Activated B cell treated with CpG ODN at 0.5 μM for 24 hours (primary cell): ENCODE data around the gene SDC4. TPM values are rescaled to one million over a fixed set of nuclear protein-coding genes. Genes with fewer than 3 reads are reported as not detected.
A peak's percentile ranks its signal among the peaks of the same experiment; 100 is the strongest.

Experiments
- ATAC-seq: fragments of 200-7000 bp; cut with Tn5 transposase; one replicate; pipeline ENCODE4 v1.10.0; 2021; ENCODE audit warnings: low read depth, mild to moderate bottlenecking, moderate library complexity
- CTCF ChIA-PET: fragments of 350-600 bp; sonication (Branson Sonifier 250); formaldehyde crosslinking; loops from one replicate; lab custom pipeline; 2021; ENCODE audit warnings: antibody characterized with exemption; lab: Charles Lee
- POLR2A ChIA-PET: fragments of 350-600 bp; sonication (Branson Sonifier 250); formaldehyde crosslinking; loops from one replicate; lab custom pipeline; 2021; ENCODE audit warnings: antibody characterized with exemption; lab: Charles Lee
- DNase-seq: peaks from one replicate; pipeline ENCODE4 v3.0.0; 2022
- H3K27ac Mint-ChIP-seq: one replicate; pipeline ENCODE4 v1.8.0; 2020; ENCODE audit warnings: mixed read lengths
- H3K27me3 Mint-ChIP-seq: one replicate; pipeline ENCODE4 v1.8.0; 2021; ENCODE audit warnings: mixed read lengths
- H3K36me3 Mint-ChIP-seq: one replicate; pipeline ENCODE4 v1.8.0; 2021; ENCODE audit warnings: low read depth, mixed read lengths
- H3K4me1 Mint-ChIP-seq: one replicate; pipeline ENCODE4 v1.8.0; 2021; ENCODE audit warnings: mixed read lengths
- H3K4me3 Mint-ChIP-seq: one replicate; pipeline ENCODE4 v1.8.0; 2020; ENCODE audit warnings: mild to moderate bottlenecking, mixed read lengths
- H3K9me3 Mint-ChIP-seq: one replicate; pipeline ENCODE4 v1.8.0; 2020; ENCODE audit warnings: mixed read lengths
- CTCF ChIP-seq: fragments of 200-600 bp; IDR thresholded peaks from one replicate; pipeline ENCODE4 v1.8.0; 2022; ENCODE audit warnings: antibody characterized with exemption, mild to moderate bottlenecking
- intact Hi-C: fragments of 100-400 bp; cut with micrococcal nuclease; formaldehyde crosslinking; loops from one replicate; pipeline ENCODE4 v1.15.1; 2024
- total RNA-seq: library from RNA; stranded (reverse); gene quantifications from 2 replicates; pipeline ENCODE4 v1.2.3, GENCODE V29; 2022

Gene SDC4
- total RNA-seq, 1 donor from 2014 or later = not detected

- peak overlapping the region; percentile 41 for H3K4me3 Mint-ChIP-seq
- no peaks in the 10 kb centered on the region for H3K27me3 Mint-ChIP-seq
- ATAC-seq = no peak
- peak overlapping the region; percentile 86 for H3K27ac Mint-ChIP-seq
- ChIA-PET POLR2A (interaction anchor here (3.0 to 6.1 kb wide), 3 partner anchors 50 to 70 kb away, joined by 29 to 74 read pairs (median 41); partner anchors contain the start of gene PIGT), CTCF (interaction anchor here (0.6 to 22.9 kb wide), 3 partner anchors 68 to 829 kb away, joined by 4 to 534 read pairs (median 9); no protein-coding TSS in a partner anchor)
- intact Hi-C loops = loop anchor here (5.0 to 10.0 kb wide), 3 partner anchors 399 to 988 kb away; partner anchors contain the start of gene STK4
- H3K4me1 Mint-ChIP-seq = peaks cover 86% of the 10 kb centered on the region
- no peak for DNase-seq
- TF ChIP-seq CTCF = no peak
- no peaks in the 10 kb centered on the region for H3K9me3 Mint-ChIP-seq
- peaks cover 56% of the 10 kb centered on the region for H3K36me3 Mint-ChIP-seq
Measured at GRCh38 chr20:45366631-45367030, 18.4 kb upstream of the SDC4 start.

DNA sequence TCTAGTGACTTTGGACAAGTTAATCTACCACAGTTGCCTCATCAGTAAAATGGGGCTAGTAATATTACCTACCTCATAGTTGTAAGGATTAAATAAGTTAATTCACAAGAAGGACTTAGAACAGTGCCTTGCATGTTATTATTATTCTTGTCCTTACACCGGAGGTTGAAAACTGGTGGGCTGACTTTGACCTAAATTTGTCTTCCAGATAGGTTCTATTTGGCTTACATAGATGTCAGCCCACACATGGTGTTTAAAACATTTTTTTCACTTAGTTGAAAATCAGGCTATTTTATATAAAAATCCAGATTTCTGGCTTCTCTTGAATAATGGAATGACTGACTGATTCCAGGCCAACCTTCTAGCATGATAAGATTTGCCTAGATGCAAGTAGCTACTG lies 18.0 kb upstream of the SDC4 start:
- POLR2A ChIA-PET = interaction anchor here (4.4 to 6.1 kb wide), 2 partner anchors 51 to 70 kb away, joined by 41 to 74 read pairs; partner anchors contain the start of gene PIGT
- TF ChIP-seq CTCF = no peak
- CTCF ChIA-PET = interaction anchor here (0.6 to 22.9 kb wide), 2 partner anchors 69 to 829 kb away, joined by 4 to 534 read pairs; no protein-coding TSS in a partner anchor
- H3K9me3 Mint-ChIP-seq = no peaks in the 10 kb centered on the region
- no peaks in the 10 kb centered on the region for H3K27me3 Mint-ChIP-seq
- intact Hi-C loops = loop anchor here (5.0 to 10.0 kb wide), 3 partner anchors 399 to 989 kb away; partner anchors contain the start of gene STK4
- H3K27ac Mint-ChIP-seq = no peak overlapping the region
- H3K4me3 Mint-ChIP-seq = no peak overlapping the region
- H3K36me3 Mint-ChIP-seq = peaks cover 54% of the 10 kb centered on the region
- DNase-seq = no peak
- ATAC-seq = no peak
- peaks cover 82% of the 10 kb centered on the region for H3K4me1 Mint-ChIP-seq

DNA sequence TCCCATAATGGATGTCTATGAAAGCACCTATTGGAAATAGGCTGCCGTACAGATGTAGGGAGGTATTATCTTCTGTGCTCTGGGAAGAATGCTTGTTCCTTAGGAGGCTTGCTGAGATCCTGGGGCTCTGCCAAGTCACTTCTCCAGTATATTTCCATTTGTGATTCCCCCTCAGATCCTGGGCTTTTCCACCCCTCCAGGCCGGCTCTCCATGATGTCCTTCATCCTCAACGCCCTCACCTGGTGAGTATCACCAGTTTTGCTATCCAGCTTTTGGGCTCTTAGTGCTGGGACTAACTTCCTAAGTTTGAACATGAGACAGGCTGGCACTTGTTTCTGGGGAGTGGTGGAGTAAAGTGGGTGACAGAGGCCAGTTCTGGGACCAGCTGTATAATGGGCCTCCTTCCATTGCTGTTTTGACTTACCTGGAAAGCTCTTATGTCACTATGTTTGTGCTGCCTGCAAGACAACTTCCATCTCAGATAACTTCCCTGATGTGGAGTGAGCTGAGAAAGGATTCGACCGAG lies 17.3 kb upstream of the SDC4 start:
- Mint-ChIP-seq H3K36me3 (peaks cover 49% of the 10 kb centered on the region), H3K27me3 (no peaks in the 10 kb centered on the region), H3K4me3 (peak overlapping the region; percentile 4), H3K4me1 (peaks cover 76% of the 10 kb centered on the region), H3K27ac (no peak overlapping the region), H3K9me3 (no peaks in the 10 kb centered on the region)
- ATAC-seq = no peak
- ChIA-PET CTCF (interaction anchor here (0.8 to 22.9 kb wide), 2 partner anchors 8 to 69 kb away, joined by 3 to 534 read pairs; no protein-coding TSS in a partner anchor), POLR2A (interaction anchor here (0.6 to 6.1 kb wide), 3 partner anchors 51 to 764 kb away, joined by 3 to 74 read pairs (median 41); partner anchors contain the start of gene PIGT)
- DNase-seq = no peak
- TF ChIP-seq CTCF = no peak
- intact Hi-C loops = loop anchor here (5.0 to 10.0 kb wide), 3 partner anchors 398 to 989 kb away; partner anchors contain the start of gene STK4

DNA sequence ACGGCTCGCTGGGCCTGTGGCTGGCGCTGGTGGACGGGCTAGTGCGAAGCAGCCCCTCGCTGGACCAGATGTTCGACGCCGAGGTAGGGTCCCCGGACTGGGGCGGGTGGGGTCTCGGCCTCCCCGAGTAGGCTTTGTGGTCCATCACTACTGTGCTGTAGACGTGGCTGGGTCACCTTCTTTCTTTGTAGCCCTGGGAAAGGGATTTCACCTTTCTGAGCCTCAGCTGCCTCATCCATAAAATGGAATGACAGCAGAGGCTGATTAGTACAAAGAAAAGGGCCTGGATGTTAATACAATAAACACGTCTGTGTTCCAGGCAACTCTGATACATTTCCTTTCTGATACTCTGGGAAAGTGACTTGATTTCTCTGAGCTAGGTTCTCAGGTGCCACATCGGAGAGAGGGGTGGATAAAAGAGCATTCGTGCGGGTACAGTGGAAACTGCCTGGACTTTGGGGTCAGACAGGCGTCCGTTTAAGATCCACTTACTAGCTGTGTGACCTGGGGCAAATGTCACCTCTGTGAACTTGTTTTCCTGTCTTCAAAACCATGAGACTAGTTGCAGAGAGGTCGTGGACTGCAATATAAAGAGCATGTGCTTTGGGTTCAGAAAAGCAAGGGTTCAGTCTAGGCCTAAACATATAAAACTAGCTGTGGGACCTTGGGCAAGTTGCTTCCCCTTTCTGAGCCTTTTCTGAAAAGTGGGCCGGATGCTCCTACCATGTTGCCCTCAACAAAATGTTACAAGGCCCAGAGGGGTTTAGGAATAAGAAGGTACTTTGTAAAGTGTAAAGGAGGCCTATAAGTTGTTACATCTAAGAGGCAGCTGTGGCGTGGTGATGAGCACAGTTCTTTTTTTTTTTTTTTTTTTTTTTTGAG lies 15.6 kb upstream of the SDC4 start:
- Mint-ChIP-seq H3K9me3 (no peaks in the 10 kb centered on the region), H3K27me3 (no peaks in the 10 kb centered on the region), H3K36me3 (peaks cover 48% of the 10 kb centered on the region), H3K27ac (peak overlapping the region; percentile 99), H3K4me3 (peak overlapping the region; percentile 100), H3K4me1 (peaks cover 62% of the 10 kb centered on the region)
- DNase-seq (no peak), ATAC-seq (no peak)
- TF ChIP-seq CTCF = no peak
- POLR2A ChIA-PET = interaction anchor here (0.7 to 6.1 kb wide), 17 partner anchors 8 to 995 kb away, joined by 3 to 74 read pairs (median 4); partner anchors contain the start of genes PCIF1 and PIGT
- CTCF ChIA-PET = interaction anchor here (0.6 to 22.9 kb wide), 17 partner anchors 8 to 407 kb away, joined by 3 to 534 read pairs (median 8); partner anchors contain the start of gene PIGT
- intact Hi-C loops = loop anchor here (1.0 to 10.0 kb wide), 11 partner anchors 10 to 1042 kb away; partner anchors contain the start of genes ELMO2, PIGT, YWHAB and ZNF335
